GM12872 (cell line): Measurements from ENCODE around the gene BCL7B.

Experiments used
- TF ChIP-seq, protein P1 (sequence below): IDR thresholded peaks from 3 replicates; pipeline ENCODE4 v1.5.1; 2011; ENCODE audit warnings: low read depth, mild to moderate bottlenecking, low read length, moderate library complexity; ENCODE audit not compliant: insufficient read depth

The BCL7B gene

GRCh38 chr7:73509463-73509862 is 48.0 kb downstream of the BCL7B start:
- TF ChIP-seq, protein P1, sequence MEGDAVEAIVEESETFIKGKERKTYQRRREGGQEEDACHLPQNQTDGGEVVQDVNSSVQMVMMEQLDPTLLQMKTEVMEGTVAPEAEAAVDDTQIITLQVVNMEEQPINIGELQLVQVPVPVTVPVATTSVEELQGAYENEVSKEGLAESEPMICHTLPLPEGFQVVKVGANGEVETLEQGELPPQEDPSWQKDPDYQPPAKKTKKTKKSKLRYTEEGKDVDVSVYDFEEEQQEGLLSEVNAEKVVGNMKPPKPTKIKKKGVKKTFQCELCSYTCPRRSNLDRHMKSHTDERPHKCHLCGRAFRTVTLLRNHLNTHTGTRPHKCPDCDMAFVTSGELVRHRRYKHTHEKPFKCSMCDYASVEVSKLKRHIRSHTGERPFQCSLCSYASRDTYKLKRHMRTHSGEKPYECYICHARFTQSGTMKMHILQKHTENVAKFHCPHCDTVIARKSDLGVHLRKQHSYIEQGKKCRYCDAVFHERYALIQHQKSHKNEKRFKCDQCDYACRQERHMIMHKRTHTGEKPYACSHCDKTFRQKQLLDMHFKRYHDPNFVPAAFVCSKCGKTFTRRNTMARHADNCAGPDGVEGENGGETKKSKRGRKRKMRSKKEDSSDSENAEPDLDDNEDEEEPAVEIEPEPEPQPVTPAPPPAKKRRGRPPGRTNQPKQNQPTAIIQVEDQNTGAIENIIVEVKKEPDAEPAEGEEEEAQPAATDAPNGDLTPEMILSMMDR: no peak

DNA sequence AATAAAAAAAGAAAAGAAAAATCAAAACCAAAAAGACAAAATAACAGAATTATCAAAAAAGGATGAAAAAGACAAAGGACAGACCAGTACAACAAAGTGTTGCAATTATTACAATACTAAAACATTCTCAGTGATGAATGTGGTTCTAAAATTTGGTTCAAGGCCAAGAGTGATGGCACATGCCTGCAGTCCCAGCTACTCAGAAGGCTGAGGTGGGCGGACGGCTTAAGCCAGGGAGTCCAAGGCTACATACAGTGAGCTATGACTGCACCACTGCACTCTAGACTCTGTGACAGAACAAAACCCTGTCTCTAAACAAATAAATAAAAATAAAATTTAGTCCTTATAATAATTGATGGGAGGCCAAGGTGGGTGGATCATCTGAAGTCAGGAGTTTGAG is 49.9 kb downstream of the BCL7B start:
- TF ChIP-seq, protein P1: no peak

DNA sequence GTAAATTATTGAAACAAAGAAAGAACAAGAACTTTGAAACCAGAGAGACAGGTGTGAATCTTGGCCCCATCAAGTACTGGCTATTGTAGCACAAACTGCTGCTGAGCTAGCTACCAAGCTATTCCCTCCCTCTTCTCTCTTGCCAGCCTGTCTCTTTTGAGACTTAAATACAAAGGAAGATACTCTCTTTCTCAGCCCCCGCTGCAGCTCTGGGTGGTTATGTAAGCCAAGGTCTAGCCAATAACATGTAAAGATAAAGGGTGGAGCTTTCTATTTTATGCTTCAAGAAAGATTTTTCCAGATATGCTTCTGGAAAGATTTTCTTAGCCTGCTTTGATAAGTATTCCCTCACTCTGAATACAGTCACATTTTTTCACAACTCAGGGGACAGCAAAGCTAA is 52.6 kb downstream of the BCL7B start:
- TF ChIP-seq, protein P1: no peak

DNA sequence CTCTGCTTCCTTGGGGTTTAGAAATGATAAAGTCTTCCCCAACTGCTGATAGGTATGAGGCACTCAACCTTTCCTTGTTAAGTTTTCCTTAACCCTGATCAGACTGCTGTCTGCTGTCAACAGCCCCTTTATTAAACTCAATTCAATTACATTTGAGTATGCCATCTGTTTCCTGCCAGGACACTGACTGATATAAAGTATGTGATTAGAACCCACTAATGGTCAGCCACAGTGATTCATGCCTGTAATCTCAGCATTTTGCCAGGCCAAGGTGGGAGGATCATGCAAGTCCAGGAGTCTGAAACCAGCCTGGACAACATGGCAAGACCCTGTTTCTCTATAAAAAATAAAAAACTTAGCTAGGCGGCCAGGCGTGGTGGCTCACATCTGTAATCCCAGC is 53.5 kb downstream of the BCL7B start:
- TF ChIP-seq, protein P1: no peak

DNA sequence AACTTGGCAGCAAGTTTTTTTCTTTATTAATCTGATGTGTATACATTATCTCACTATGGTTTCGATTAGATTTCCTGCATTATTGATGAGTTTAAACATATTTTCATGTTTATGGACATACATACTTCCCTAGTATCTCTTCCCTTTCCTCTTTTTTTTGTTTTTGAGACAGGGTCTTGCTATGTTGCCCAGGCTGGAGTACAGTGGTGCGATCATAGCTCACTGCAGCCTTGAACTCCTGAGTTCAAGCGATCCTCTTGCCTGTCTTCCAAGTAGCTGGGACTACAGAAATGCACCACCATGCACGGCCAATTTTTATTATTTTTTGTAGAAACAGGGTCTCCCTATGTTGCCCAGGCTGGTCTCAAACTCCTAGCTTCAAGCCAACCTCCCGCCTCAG is 54.3 kb downstream of the BCL7B start:
- TF ChIP-seq, protein P1: no peak

GRCh38 chr7:73496626-73497025 is 60.9 kb downstream of the BCL7B start:
- TF ChIP-seq, protein P1: no peak

- TF ChIP-seq, protein P1: no peak
Measured at GRCh38 chr7:73489976-73490375, 67.5 kb downstream of the BCL7B start.

DNA sequence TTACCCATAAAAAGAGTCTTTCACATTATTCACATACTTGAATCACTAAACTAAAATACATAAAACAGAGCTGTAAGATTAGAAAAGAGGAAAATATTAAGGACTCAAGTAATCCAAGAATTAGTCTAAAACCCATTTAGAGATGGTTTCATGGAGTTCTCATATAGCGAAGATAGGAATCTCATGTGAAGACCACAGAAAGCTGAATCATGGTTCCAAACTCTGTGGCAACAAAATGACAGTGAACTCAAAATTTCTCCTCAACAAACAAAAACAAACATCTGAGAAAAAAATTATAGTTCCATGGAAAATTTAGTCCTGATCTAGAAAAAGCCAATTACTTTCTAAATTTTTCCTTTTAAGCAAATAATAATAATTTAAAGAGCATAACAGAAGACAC is 70.0 kb downstream of the BCL7B start:
- TF ChIP-seq, protein P1: no peak
